ENCODE data around the gene TXNDC15.

TXNDC15 gene

GRCh38 chr5:134920848-134921575 is 46.8 kb downstream of the TXNDC15 start:
- no peak for DNase-seq

DNA sequence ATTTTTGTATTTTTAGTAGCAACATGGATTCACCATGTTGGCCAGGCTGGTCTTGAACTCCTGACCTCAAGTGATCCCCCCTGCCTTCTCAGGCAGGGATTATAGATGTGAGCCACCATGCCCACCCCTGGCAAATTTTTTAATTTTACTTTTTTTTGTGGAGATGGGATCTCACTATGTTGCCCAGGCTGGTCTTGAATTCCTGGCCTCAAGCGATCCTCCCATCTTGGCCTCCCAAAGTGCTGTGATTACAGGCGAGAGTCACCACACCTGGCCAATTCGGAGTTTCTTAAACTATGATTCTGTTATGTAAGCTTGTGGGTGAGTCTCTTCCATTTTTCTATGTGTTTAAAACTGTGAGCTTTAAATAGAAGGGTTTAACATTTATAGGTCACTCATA is 58.3 kb downstream of the TXNDC15 start:
- DNase-seq, result no peak

- DNase-seq, result no peak
Observed at GRCh38 chr5:134934202-134934601, 60.0 kb downstream of the TXNDC15 start.

DNA sequence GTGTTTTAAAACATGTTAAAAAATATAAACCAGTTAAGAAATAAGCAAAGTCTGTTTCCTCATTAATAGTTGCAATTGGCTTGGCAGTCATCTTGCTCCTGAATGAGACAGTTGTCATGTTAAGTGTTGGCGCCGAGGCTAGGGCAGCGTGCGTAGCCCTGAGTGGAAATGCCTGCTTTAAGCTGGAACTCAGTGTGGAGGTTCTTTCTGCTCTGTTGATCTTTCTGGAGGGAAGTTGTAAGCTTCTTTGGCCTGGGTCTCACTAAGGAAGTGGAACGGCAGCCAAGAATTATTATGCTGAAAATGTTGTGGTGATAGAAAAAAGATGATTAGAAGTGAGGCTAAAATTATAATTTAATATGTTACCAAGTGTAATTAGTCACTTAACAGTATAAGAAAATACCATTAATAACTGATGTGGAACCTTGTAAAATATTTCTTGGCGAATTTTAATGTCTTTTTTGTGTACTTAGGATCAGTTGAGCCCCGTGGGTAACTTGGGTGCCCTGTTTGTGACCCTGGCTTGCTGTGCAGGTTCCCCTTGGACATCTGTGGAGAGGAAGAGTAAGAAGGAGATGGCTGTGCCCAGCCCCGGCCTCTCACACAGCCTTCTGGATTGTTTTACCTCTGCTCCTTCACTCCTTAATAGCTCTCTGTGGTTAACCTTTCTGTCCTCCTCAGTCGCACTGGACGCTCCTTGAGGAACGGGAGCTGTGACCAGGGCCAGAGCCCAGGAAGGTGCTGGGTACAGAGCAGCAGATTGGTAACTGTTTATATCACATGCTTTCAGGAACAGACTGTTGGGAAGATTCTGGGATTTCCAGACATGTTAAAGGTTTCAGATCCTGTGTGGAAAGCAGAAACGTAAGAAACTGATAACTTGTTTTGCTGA is 61.8 kb downstream of the TXNDC15 start:
- DNase-seq, result no peak

DNA sequence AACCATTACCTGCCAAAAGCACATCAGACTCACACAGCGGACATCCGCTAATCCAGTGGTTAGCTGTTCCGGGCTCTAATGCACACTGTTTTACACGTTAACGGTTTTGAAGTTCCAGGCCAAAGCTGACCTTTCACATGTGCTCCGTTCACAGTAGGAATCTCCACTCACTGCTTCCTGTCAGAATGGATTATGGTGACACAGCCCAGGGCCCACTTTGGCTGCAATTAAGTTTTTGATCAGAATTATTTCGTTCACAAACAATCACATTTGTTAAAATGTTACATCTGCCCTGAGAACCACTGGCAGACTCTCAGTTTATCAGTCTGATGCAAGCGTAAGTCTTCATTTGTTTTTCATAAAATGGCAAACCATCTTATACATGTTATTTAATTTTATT is 63.4 kb downstream of the TXNDC15 start:
- DNase-seq, result no peak

DNA sequence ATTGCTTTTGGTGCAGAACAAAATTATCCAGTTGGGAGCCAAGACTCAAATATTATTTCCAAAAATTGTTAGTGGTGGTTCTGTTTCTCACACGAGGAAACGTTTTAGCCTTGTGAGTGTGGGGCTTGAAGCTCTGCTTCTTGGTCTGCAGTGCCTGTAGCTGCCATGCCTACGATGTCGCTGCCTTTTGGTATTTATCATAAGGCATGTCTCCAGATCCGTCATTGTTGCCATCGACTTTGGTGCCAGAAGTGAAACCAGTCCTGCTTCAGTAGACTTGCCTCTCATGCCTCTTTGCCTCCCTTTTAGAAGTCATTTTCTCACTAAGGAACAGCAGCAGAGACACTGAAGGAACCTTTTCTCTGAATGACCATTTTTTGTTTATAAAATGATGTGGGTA is 63.9 kb downstream of the TXNDC15 start:
- no peak for DNase-seq

GRCh38 chr5:134939500-134939899 is 65.3 kb downstream of the TXNDC15 start:
- no peak for DNase-seq

DNA sequence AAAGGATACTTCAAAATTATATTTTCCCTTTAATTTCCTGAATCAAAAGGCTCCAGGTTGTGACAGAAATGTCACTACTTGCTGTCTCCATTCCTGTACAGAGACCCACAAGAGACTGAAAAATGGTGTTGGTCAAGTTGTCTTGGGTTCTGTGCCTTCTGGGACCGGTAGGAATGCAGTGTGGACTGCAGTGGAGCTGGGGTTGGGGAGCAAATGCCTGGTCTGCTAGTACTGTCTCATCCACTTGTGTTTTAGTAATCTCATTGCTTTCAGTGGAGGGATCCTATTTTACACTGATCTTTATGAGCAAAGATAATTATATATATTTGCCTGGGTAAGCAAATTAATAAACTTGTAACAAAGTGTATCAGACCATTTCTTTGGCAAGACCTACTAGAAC is 69.4 kb downstream of the TXNDC15 start:
- no peak for DNase-seq

DNA sequence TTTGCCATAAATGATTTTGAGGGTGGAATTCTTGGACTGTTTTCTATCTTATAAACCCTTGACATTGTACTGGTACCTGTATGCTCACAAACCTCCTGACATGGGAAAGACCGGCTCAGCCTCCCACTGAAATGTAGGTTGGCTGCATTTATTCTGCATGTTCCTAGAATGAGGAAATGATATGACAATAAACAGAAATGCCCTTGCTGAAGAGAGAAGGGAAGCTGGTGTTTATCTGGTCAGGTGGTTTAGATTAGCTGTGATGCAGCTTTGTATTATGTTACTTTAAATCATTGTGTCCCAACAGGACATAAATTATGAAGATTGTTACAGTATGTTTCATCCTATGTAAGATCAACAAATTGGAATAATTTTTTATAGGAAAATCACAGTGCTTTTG is 70.5 kb downstream of the TXNDC15 start:
- DNase-seq, result peak; percentile 1 to 13

DNA sequence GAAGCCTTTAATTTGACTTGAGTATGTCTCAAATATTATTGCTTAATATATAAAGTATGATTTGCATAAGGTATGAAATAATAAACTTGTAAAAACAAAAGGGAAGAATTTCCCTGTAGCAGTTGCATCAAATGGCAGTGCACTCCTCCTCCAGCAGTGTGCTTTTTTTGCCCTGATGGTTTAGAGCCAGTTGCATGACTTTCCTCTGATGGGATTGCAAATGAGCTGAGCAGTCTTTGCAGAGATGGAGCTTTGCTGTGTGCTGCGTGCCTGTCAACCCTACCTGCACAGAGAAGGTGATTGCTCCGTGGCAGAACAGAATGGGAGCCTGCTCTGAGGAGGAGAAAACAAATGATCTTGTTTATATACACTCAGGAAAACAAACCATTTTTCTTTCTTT is 70.9 kb downstream of the TXNDC15 start:
- no peak for DNase-seq

DNA sequence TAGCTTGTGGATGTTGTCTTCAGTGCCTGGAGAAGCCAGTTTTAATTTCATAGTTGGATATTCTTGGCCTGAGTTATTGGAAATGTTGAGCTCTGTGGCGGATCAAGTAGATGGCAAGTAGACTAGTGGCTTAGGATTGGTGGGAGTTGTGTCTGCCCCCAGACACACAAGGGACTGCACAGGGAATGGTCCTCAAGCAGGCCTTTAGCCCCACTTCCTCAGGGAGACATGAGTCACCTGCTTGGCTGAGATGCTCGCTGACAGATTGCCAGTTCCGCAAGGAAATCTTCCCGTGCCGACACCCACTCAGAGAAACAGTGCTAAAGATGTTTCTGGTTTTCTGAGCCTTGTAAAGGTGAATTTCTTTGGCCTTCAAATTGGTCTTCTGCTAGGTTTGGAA is 74.7 kb downstream of the TXNDC15 start:
- peak; percentile 2 to 25 for DNase-seq

DNA sequence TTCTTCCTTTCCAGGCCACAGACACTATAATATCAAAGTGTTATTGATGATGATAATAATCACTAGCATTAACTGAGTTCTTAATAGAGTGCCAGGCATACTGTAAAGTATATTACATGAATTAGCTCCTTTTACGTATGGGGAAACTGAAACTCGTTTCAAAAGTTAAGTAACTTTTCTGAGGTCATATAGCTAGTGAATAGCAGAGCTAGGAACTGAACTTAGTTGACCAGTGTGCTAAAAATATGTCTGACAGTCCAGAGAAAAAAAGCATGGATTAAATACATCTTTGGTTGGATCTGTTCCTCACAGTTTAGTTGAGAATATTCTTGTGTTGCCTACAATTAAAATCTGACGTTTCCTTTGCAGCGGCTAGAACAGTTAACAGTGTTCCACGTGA is 75.1 kb downstream of the TXNDC15 start:
- peak; percentile 2 to 7 for DNase-seq
